Skin of body (tissue), 2 donors: ENCODE results near the gene STEAP1B. TPM values are rescaled to one million over a fixed set of nuclear protein-coding genes. Genes with fewer than 3 reads are reported as not detected.
"Not testable (repeated sequence)": the region's sequence is repeated elsewhere in the genome, so short reads cannot be mapped to it uniquely, and the experiment has no call there.

Source experiments
- DNase-seq: peaks from one replicate; lab custom pipeline; 2025; lab: John Stamatoyannopoulos, UW
- total RNA-seq: library from RNA; depleted of rRNA; stranded (reverse); fragments of >200 nt; gene quantifications from one replicate; pipeline ENCODE4 v1.2.3, GENCODE V29; 2014

The STEAP1B gene
- total RNA-seq, 1 donor from 2014 or later, result 2.0 TPM

- not testable (repeated sequence) for DNase-seq
Measured at GRCh38 chr7:22433165-22433700, 66.8 kb downstream of the STEAP1B start.

- DNase-seq, result no peak
Measured at GRCh38 chr7:22432203-22432718, 67.7 kb downstream of the STEAP1B start.

GRCh38 chr7:22430457-22430856 lies 69.5 kb downstream of the STEAP1B start:
- DNase-seq, result no peak

GRCh38 chr7:22429386-22429785 lies 70.6 kb downstream of the STEAP1B start:
- DNase-seq, result no peak

- no peak for DNase-seq
Measured at GRCh38 chr7:22427855-22428254, 72.1 kb downstream of the STEAP1B start.

- DNase-seq, result no peak
Measured at GRCh38 chr7:22427104-22427503, 72.9 kb downstream of the STEAP1B start.

GRCh38 chr7:22426463-22427094 lies 73.4 kb downstream of the STEAP1B start:
- no peak for DNase-seq

- no peak for DNase-seq
Measured at GRCh38 chr7:22425361-22425760, 74.6 kb downstream of the STEAP1B start.

- no peak for DNase-seq
Measured at GRCh38 chr7:22422831-22423615, 77.0 kb downstream of the STEAP1B start.

GRCh38 chr7:22420973-22421635 lies 78.9 kb downstream of the STEAP1B start:
- DNase-seq, result no peak

- DNase-seq, result no peak
Measured at GRCh38 chr7:22420008-22420407, 80.0 kb downstream of the STEAP1B start.

GRCh38 chr7:22419488-22419887 lies 80.5 kb downstream of the STEAP1B start:
- DNase-seq, result no peak

GRCh38 chr7:22418251-22419046 lies 81.5 kb downstream of the STEAP1B start:
- no peak for DNase-seq

- DNase-seq, result no peak
Measured at GRCh38 chr7:22417841-22418240, 82.1 kb downstream of the STEAP1B start.

GRCh38 chr7:22417349-22417748 lies 82.6 kb downstream of the STEAP1B start:
- no peak for DNase-seq

GRCh38 chr7:22414424-22414823 lies 85.6 kb downstream of the STEAP1B start:
- no peak for DNase-seq

- DNase-seq, result no peak
Measured at GRCh38 chr7:22413211-22413610, 86.8 kb downstream of the STEAP1B start.

- DNase-seq, result no peak
Measured at GRCh38 chr7:22411977-22412693, 87.9 kb downstream of the STEAP1B start.

- no peak for DNase-seq
Measured at GRCh38 chr7:22406715-22407114, 93.3 kb downstream of the STEAP1B start.

- no peak for DNase-seq
Measured at GRCh38 chr7:22404421-22405023, 95.5 kb downstream of the STEAP1B start.
